Chondrocyte (in vitro differentiated cells): Measurements from ENCODE around the gene PPP2R5B. TPM values are rescaled to one million over a fixed set of nuclear protein-coding genes. Genes with fewer than 3 reads are reported as not detected.

Experiments
- DNase-seq: peaks from one replicate; pipeline ENCODE4 v3.0.0; 2021; ENCODE audit warnings: mixed read lengths, low spot score
- H3K27ac Mint-ChIP-seq: one replicate; pipeline ENCODE4 v1.8.0; 2021; ENCODE audit warnings: mild to moderate bottlenecking, moderate library complexity, mixed read lengths; ENCODE audit not compliant: unreplicated experiment
- H3K27me3 Mint-ChIP-seq: 2 replicates; pipeline ENCODE4 v1.8.0; 2021; ENCODE audit warnings: low read depth, mixed read lengths
- H3K36me3 Mint-ChIP-seq: 2 replicates; pipeline ENCODE4 v1.8.0; 2021; ENCODE audit warnings: low read depth, mixed read lengths
- H3K4me1 Mint-ChIP-seq: 2 replicates; pipeline ENCODE4 v1.8.0; 2021; ENCODE audit warnings: low read depth, mild to moderate bottlenecking, mixed read lengths
- H3K4me3 Mint-ChIP-seq: one replicate; pipeline ENCODE4 v1.8.0; 2021; ENCODE audit warnings: mild to moderate bottlenecking, moderate library complexity, mixed read lengths; ENCODE audit not compliant: unreplicated experiment
- H3K9me3 Mint-ChIP-seq: 2 replicates; pipeline ENCODE4 v1.8.0; 2021; ENCODE audit warnings: low read depth, mixed read lengths
- CTCF ChIP-seq: fragments of 200-600 bp; sonication (generic); IDR thresholded peaks from 2 replicates; pipeline ENCODE4 v1.5.0; 2021; ENCODE audit warnings: antibody characterized with exemption, mild to moderate bottlenecking, moderate library complexity
- total RNA-seq: library from RNA; stranded (reverse); gene quantifications from 3 replicates; pipeline ENCODE4 v1.2.1, GENCODE V29; 2021

PPP2R5B gene
- total RNA-seq, 1 donor from 2014 or later: 33.2 TPM

GRCh38 chr11:64934682-64935358, 10.3 kb downstream of the PPP2R5B start:
- Mint-ChIP-seq H3K4me1 (peaks cover 6% of the 10 kb centered on the region), H3K27ac (no peak overlapping the region)

GRCh38 chr11:64935359-64936081, 11.0 kb downstream of the PPP2R5B start, which contains the start of gene GPHA2:
Gene GPHA2, minus strand, starts transcription at chr11:64935893. Its CDS starts 433 bp downstream, at chr11:64935460.
- H3K36me3 Mint-ChIP-seq: peaks cover 24% of the 10 kb centered on the region
- peaks cover 6% of the 10 kb centered on the region for H3K4me1 Mint-ChIP-seq
- no peaks in the 10 kb centered on the region for H3K27me3 Mint-ChIP-seq
- DNase-seq: peak; percentile 56
- no peak within 1 kb of the TSS for H3K27ac Mint-ChIP-seq
- no peak within 1 kb of the TSS for H3K4me3 Mint-ChIP-seq
- peak; percentile 26 for TF ChIP-seq CTCF
- no peaks in the 10 kb centered on the region for H3K9me3 Mint-ChIP-seq

More at GRCh38 chr11:64934682-64935358, 10.3 kb downstream of the PPP2R5B start:
- no peak for TF ChIP-seq CTCF
- no peaks in the 10 kb centered on the region for H3K9me3 Mint-ChIP-seq
- no peak overlapping the region for H3K4me3 Mint-ChIP-seq
- peak; percentile 75 for DNase-seq
- H3K27me3 Mint-ChIP-seq: no peaks in the 10 kb centered on the region
- H3K36me3 Mint-ChIP-seq: peaks cover 31% of the 10 kb centered on the region

- H3K27me3 Mint-ChIP-seq: peaks cover 1% of the 10 kb centered on the region
These were observed 12.1 kb downstream of the PPP2R5B start for GRCh38 chr11:64936539-64936938.

GRCh38 chr11:64947208-64947814, 22.8 kb downstream of the PPP2R5B start:
- Mint-ChIP-seq H3K9me3 (no peaks in the 10 kb centered on the region), H3K27ac (no peak overlapping the region)

More at GRCh38 chr11:64936539-64936938, 12.1 kb downstream of the PPP2R5B start:
- no peaks in the 10 kb centered on the region for H3K9me3 Mint-ChIP-seq
- TF ChIP-seq CTCF: no peak
- peaks cover 6% of the 10 kb centered on the region for H3K4me1 Mint-ChIP-seq
- no peak overlapping the region for H3K27ac Mint-ChIP-seq
- H3K4me3 Mint-ChIP-seq: no peak overlapping the region
- H3K36me3 Mint-ChIP-seq: peaks cover 14% of the 10 kb centered on the region
- DNase-seq: peak; percentile 59

More at GRCh38 chr11:64947208-64947814, 22.8 kb downstream of the PPP2R5B start:
- no peaks in the 10 kb centered on the region for H3K36me3 Mint-ChIP-seq
- no peak overlapping the region for H3K4me3 Mint-ChIP-seq
- TF ChIP-seq CTCF: no peak
- peaks cover 28% of the 10 kb centered on the region for H3K27me3 Mint-ChIP-seq
- no peaks in the 10 kb centered on the region for H3K4me1 Mint-ChIP-seq
- peak; percentile 7 for DNase-seq
